GM12864 (cell line): ENCODE measurements around the gene CRYBG1.
"Not testable (repeated sequence)": the region's sequence is repeated elsewhere in the genome, so short reads cannot be mapped to it uniquely, and the experiment has no call there.

ENCODE experiments used
- DNase-seq: peaks from one replicate; pipeline ENCODE4 v3.0.0-alpha.2; 2011; ENCODE audit warnings: low read depth
- H3K4me3 ChIP-seq: 2 replicates; pipeline ENCODE4 v1.5.1; 2011; ENCODE audit warnings: mild to moderate bottlenecking, low read depth, low read length, control low read depth
- TF ChIP-seq, protein P1 (sequence below): IDR thresholded peaks from 2 replicates; pipeline ENCODE4 v1.5.1; 2011; ENCODE audit warnings: low read depth, mild to moderate bottlenecking, moderate library complexity, low read length, control low read depth, inconsistent platforms; ENCODE audit errors: missing control alignments

Gene CRYBG1

DNA sequence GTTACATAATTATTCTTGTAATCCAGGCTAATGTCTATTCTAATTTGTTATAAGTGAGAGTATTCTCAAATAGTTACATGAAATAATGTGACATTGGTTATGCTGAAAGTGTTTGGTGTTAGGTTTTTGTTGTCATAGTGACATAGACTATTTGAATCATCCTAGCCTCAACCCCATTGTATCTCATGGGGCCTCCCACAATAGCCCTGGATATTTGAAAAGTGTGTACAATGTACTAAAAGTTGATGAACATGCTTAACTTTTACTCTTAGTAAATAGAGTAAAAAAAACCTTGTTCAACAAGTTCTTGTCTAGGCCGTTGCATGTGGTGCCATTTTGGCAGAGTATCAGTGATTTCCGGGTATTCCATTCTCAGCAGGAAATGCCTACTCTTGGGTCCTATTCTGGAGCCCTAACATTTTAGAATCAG is 185.8 kb downstream of the CRYBG1 start:
- DNase-seq, result no peak
- H3K4me3 ChIP-seq, result no peak overlapping the region
- TF ChIP-seq, protein P1, sequence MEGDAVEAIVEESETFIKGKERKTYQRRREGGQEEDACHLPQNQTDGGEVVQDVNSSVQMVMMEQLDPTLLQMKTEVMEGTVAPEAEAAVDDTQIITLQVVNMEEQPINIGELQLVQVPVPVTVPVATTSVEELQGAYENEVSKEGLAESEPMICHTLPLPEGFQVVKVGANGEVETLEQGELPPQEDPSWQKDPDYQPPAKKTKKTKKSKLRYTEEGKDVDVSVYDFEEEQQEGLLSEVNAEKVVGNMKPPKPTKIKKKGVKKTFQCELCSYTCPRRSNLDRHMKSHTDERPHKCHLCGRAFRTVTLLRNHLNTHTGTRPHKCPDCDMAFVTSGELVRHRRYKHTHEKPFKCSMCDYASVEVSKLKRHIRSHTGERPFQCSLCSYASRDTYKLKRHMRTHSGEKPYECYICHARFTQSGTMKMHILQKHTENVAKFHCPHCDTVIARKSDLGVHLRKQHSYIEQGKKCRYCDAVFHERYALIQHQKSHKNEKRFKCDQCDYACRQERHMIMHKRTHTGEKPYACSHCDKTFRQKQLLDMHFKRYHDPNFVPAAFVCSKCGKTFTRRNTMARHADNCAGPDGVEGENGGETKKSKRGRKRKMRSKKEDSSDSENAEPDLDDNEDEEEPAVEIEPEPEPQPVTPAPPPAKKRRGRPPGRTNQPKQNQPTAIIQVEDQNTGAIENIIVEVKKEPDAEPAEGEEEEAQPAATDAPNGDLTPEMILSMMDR, result no peak

- DNase-seq, result no peak
- H3K4me3 ChIP-seq, result no peak overlapping the region
- TF ChIP-seq, protein P1, result no peak
Measured at GRCh38 chr6:106546691-106547414, 186.3 kb downstream of the CRYBG1 start.

DNA sequence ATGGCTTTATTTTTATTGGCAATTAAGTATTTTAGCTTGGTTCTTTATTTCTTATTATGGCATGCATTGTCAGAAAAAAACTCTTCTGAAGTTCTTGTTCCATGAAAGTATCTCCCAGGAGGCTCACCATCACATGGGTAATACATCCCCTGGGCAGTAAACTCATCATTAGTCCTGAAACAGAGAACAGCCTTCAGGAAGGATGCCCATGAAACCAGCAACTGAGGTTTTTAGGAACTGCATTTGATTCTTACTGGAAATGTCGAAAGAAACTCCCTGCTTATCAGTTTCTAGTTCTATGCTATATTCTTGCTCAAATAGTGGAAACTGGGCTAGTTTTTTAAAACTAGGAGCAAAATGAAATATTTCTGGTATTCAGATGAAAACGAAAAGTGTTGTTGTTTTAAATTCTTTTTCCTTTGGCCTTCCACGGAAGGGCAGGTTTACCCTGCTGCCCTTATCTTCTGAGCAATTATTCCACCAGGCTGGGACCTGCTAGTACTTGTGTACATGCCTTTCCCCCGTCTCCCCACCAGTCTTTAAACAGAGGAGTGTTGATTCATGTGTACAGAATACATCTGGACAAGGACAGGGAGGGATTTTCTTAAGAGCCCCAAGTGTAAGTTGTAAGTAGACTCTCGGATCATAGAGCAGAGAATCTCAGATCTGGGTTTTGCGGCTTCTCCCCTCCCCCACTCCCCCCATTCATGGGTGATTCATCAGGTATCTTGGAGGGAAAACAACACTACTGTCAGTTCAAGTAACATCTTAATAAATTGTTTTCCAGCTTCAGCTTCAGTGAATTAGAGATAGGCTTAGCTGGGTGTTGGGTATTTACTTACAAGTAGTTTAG is 187.3 kb downstream of the CRYBG1 start:
- DNase-seq, result no peak
- H3K4me3 ChIP-seq, result no peak overlapping the region
- TF ChIP-seq, protein P1, result no peak

DNA sequence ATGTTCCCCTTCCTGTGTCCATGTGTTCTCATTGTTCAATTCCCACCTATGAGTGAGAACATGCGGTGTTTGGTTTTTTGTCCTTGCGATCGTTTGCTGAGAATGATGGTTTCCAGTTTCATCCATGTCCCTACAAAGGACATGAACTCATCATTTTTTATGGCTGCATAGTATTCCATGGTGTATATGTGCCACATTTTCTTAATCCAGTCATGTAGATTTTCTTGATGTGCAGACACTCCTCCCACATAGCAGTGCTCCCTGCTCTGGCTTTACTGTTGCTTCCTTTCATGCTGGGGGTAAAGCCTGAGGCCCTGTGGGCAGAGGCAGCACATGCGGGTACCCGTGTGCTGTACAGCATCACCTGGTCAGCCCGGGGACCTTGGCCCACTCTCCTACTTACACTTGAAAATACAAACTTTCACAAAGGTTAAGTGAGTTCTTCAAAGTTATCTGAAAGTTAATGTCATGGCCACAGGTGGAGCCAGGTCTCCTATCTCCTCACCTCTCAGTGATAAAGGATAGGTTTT is 188.5 kb downstream of the CRYBG1 start:
- not testable (repeated sequence) for H3K4me3 ChIP-seq, DNase-seq

DNA sequence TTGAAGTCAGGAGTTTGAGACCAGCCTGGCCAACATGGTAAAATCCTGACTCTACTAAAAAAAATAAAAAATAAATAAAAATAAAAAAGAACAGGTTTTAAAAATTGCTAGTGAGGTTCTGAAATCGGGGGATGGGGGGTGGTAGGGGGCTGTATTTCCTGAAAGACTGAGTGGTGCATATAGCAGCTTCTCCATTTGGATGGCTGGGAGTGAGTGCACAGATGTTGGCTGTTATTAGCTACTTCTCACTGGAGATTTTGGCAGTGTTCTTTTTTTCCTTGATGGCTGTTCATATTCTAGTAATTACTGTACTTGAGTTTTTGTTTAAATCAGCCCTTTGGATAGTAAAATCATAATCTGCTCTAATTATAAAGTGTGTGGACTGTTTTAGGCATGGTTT is 189.0 kb downstream of the CRYBG1 start:
- no peak for DNase-seq
- TF ChIP-seq, protein P1, result no peak
- H3K4me3 ChIP-seq, result no peak overlapping the region

DNA sequence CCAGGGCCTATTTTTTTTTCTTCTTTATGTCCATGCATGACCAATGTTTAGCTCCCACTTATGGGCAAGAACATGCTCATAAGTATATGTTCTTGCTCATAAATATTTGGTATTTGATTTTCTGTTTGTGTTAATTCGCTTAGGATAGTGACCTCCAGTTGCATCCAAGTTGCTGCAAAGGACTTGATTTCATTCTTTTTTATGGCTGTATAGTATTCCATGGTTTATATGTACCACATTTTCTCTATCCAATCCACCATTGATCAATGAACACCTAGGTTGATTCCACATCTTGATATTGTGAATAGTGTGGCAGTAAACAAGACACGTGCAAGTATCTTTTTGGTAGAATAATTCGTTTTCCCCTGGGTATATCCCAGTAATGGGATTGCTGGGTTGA is 190.6 kb downstream of the CRYBG1 start:
- no peak overlapping the region for H3K4me3 ChIP-seq
- DNase-seq, result no peak
- TF ChIP-seq, protein P1, result no peak

DNA sequence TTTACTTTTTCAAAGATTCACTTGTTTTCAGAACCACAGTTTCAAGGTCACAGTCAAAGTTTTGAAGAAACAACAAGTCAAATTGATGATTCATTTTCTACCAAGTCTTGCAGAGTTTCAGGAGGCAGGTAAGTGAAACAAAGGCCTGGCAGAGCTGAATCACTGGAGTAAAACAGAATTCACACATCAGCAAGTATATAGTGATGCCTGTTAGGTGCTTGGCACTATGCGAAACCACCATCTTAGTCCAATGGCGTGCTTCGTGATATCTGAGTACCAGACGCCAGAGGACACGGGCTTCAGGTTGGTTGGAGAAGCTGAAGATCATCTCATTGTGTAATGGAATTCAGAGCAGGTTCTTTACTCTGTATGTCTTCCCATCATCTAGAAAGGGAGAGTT is 192.9 kb downstream of the CRYBG1 start:
- TF ChIP-seq, protein P1, result no peak
- DNase-seq, result no peak
- no peak overlapping the region for H3K4me3 ChIP-seq
